Measurements from ENCODE around the gene COPS7B. TPM values are rescaled to one million over a fixed set of nuclear protein-coding genes. Genes with fewer than 3 reads are reported as not detected.
A peak's percentile ranks its signal among the peaks of the same experiment; 100 is the strongest.
"Not testable (repeated sequence)": the region's sequence is repeated elsewhere in the genome, so short reads cannot be mapped to it uniquely, and the experiment has no call there.

Gene COPS7B
- 10 to 100 TPM; 47.1 to 50.6 TPM for total RNA-seq

GRCh38 chr2:231786177-231786916 is at the start of gene COPS7B:
TSS of gene COPS7B (plus strand) at chr2:231786445. CDS start at chr2:231788571, 2,126 bp downstream.
- intact Hi-C loops (cut with micrococcal nuclease), result loop anchor here (10.0 kb wide), 2 partner anchors 528 to 768 kb away; partner anchors contain the start of genes EIF4E2 and TIGD1
- CTCF ChIA-PET, result interaction anchor here (1.0 to 3.2 kb wide), 9 partner anchors 11 to 529 kb away, joined by 3 to 18 read pairs (median 9); partner anchors contain the start of gene PTMA
- Mint-ChIP-seq H3K4me1 (ENCODE audit: low read depth) (peaks cover 67% of the 10 kb centered on the region), H3K36me3 (peaks cover 10% of the 10 kb centered on the region), H3K27me3 (no peaks in the 10 kb centered on the region), H3K27ac (peak within 1 kb of the TSS; percentile 88), H3K4me3 (peak within 1 kb of the TSS; percentile 79), H3K9me3 (no peaks in the 10 kb centered on the region)
- DNase-seq, result peak; percentile 91
- POLR2A ChIA-PET, result interaction anchor here (0.6 to 1.0 kb wide), 4 partner anchors 68 to 322 kb away, joined by 3 read pairs; partner anchors contain the start of gene NCL

GRCh38 chr2:231737761-231738160 is 48.5 kb upstream of the COPS7B start:
- ChIA-PET POLR2A (no interaction called here), CTCF (no interaction called here)
- H3K27ac Mint-ChIP-seq, result no peak overlapping the region
- DNase-seq, result no peak
- intact Hi-C loops (cut with micrococcal nuclease), result no loop called here
- H3K4me1 Mint-ChIP-seq (ENCODE audit: low read depth), result no peaks in the 10 kb centered on the region
- peaks cover 17% of the 10 kb centered on the region for H3K36me3 Mint-ChIP-seq
- H3K9me3 Mint-ChIP-seq, result no peaks in the 10 kb centered on the region
- no peak overlapping the region for H3K4me3 Mint-ChIP-seq
- no peaks in the 10 kb centered on the region for H3K27me3 Mint-ChIP-seq

- CTCF ChIA-PET, result no interaction called here
- H3K4me3 Mint-ChIP-seq, result no peak overlapping the region
- H3K27ac Mint-ChIP-seq, result no peak overlapping the region
- H3K4me1 Mint-ChIP-seq (ENCODE audit: low read depth), result no peaks in the 10 kb centered on the region
- no peaks in the 10 kb centered on the region for H3K9me3 Mint-ChIP-seq
- H3K27me3 Mint-ChIP-seq, result no peaks in the 10 kb centered on the region
- DNase-seq, result no peak
- peaks cover 3% of the 10 kb centered on the region for H3K36me3 Mint-ChIP-seq
- POLR2A ChIA-PET, result no interaction called here
- intact Hi-C loops (cut with micrococcal nuclease), result no loop called here
These were observed 42.7 kb upstream of the COPS7B start for GRCh38 chr2:231743376-231744116.

DNA sequence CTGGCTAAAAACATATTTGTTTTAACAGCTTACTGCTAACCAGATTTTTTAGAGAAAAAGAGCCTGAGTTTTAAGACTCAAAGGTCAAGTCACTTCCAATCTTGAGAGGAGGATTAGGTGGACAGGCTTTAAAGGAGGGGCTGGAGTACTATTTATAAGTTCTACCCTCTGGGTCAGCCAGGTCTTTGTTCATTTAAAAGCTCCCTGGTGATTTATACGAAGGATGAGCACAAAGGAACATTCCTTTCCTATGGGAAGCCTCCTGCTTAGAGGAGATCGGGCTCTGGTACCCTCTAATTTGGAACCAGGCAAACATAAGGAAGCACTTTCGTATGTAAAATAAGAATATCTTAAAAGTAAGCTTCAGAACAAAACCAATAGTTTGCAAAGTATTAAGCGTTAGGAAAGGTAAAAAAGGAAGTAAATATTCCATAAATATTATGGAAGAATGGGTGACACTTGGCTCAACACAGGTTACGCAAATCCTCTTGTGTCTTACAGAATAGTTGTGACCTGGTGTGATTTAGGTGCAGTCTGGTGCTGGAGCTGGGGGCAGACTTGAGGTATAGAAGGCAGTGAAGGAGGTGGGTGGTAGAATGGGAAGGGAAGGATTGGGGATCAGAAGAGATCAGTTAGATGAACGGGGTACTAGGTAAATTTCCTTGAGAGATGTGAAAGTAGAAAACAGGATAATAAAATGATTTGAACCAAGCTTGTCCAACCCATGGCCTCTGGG is 40.8 kb upstream of the COPS7B start:
- H3K27me3 Mint-ChIP-seq, result no peaks in the 10 kb centered on the region
- no peak overlapping the region for H3K4me3 Mint-ChIP-seq
- H3K4me1 Mint-ChIP-seq (ENCODE audit: low read depth), result no peaks in the 10 kb centered on the region
- no peak for DNase-seq
- intact Hi-C loops (cut with micrococcal nuclease), result no loop called here
- POLR2A ChIA-PET, result no interaction called here
- CTCF ChIA-PET, result interaction anchor here (1.1 to 1.3 kb wide), 2 partner anchors 51 to 68 kb away, joined by 3 to 4 read pairs; no protein-coding TSS in a partner anchor
- H3K9me3 Mint-ChIP-seq, result no peaks in the 10 kb centered on the region
- no peaks in the 10 kb centered on the region for H3K36me3 Mint-ChIP-seq
- H3K27ac Mint-ChIP-seq, result no peak overlapping the region

DNA sequence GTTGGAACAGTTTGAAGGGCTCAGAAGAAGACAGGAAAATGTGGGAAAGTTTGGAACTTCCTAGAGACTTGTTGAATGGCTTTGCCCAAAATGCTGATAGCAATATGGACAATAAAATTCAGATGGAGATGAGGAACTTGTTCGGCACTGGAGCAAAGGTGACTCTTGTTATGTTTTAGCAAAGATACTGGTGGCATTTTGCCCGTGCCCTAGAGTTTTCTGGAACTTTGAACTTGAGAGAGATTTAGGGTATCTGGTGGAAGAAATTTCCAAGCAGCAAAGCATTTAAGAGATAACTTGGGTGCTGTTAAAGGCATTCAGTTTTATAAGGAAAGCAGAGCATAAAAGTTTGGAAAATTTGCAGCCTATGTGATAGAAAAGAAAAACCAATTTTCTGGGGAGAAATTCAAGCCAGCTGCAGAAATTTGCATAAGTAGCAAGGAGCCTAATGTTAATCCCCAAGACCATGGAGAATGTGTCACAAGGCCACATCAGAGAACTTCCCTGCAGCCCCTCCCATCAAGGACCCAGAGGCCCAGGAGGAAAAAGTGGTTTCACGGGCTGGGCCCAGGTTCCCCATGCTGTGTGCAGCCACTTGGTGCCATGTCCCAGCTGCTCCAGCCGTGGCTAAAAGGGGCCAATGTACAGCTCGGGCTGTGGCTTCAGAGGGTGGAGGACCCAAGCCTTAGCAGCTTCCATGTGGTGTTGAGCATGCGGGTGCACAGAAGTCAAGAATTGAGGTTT is 37.9 kb upstream of the COPS7B start:
- intact Hi-C loops (cut with micrococcal nuclease); DNase-seq; H3K4me1 Mint-ChIP-seq (ENCODE audit: low read depth); H3K9me3 Mint-ChIP-seq; H3K27ac Mint-ChIP-seq; H3K36me3 Mint-ChIP-seq; H3K4me3 Mint-ChIP-seq; H3K27me3 Mint-ChIP-seq: not testable (repeated sequence)
- ChIA-PET POLR2A (interaction anchor here (0.7 kb wide), 1 partner anchor 33 kb away, joined by 3 read pairs; the partner anchor contains the start of gene PDE6D), CTCF (interaction anchor here (0.6 kb wide), 1 partner anchor 15 kb away, joined by 3 read pairs; no protein-coding TSS in a partner anchor)

DNA sequence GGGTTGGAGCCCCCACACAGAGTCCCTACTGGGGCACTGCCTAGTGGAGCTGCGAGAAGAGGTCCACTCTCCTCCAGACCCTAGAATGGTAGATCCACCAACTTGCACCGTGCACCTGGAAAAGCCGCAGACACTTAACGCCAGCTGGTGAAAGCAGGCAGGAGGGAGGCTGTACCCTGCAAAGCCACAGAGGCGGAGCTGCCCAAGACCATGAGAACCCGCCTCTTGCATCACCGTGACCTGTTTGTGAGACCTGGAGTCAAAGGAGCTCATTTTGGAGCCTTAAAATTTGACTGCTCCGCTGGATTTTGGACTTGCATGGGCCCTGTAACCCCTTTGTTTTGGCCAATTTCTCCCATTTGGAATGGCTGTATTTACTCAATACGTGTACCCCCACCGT is 37.2 kb upstream of the COPS7B start:
- H3K27ac Mint-ChIP-seq; H3K36me3 Mint-ChIP-seq; H3K27me3 Mint-ChIP-seq; intact Hi-C loops (cut with micrococcal nuclease); H3K9me3 Mint-ChIP-seq; H3K4me1 Mint-ChIP-seq (ENCODE audit: low read depth); DNase-seq; H3K4me3 Mint-ChIP-seq: not testable (repeated sequence)
- ChIA-PET POLR2A (interaction anchor here (0.7 kb wide), 1 partner anchor 32 kb away, joined by 3 read pairs; the partner anchor contains the start of gene PDE6D), CTCF (interaction anchor here (0.6 kb wide), 1 partner anchor 16 kb away, joined by 3 read pairs; no protein-coding TSS in a partner anchor)

GRCh38 chr2:231751042-231751815 is 35.0 kb upstream of the COPS7B start:
- intact Hi-C loops (cut with micrococcal nuclease), result no loop called here
- DNase-seq, result no peak
- no peaks in the 10 kb centered on the region for H3K36me3 Mint-ChIP-seq
- no peaks in the 10 kb centered on the region for H3K9me3 Mint-ChIP-seq
- H3K27ac Mint-ChIP-seq, result no peak overlapping the region
- POLR2A ChIA-PET, result no interaction called here
- no peaks in the 10 kb centered on the region for H3K27me3 Mint-ChIP-seq
- CTCF ChIA-PET, result no interaction called here
- H3K4me1 Mint-ChIP-seq (ENCODE audit: low read depth), result peaks cover 2% of the 10 kb centered on the region
- H3K4me3 Mint-ChIP-seq, result no peak overlapping the region

GRCh38 chr2:231752061-231752460 is 34.2 kb upstream of the COPS7B start:
- Mint-ChIP-seq H3K36me3 (no peaks in the 10 kb centered on the region), H3K4me1 (ENCODE audit: low read depth) (peaks cover 2% of the 10 kb centered on the region), H3K27ac (no peak overlapping the region), H3K4me3 (no peak overlapping the region), H3K9me3 (no peaks in the 10 kb centered on the region), H3K27me3 (no peaks in the 10 kb centered on the region)
- CTCF ChIA-PET, result no interaction called here
- POLR2A ChIA-PET, result interaction anchor here (0.7 kb wide), 1 partner anchor 10 kb away, joined by 3 read pairs; no protein-coding TSS in a partner anchor
- intact Hi-C loops (cut with micrococcal nuclease), result no loop called here
- no peak for DNase-seq

DNA sequence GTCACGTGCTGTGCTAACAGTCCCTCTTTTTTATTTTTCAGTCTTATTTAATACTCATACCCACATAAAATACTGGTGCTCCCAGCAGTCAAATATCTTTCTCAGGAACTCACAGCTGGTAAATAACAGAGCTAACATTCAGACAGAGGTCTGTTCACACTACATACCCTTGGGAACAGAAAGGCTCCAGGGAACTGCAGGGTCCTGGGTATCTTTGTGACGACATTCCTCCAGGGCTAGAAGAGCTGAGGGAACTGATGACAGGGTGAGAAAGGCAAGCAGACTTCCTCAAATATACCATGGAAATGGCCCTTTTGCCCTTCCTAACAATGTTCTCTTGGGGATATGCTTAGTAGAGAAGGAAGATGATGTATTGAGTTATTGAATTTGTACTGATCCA is 24.5 kb upstream of the COPS7B start:
- Mint-ChIP-seq H3K4me3 (no peak overlapping the region), H3K36me3 (no peaks in the 10 kb centered on the region), H3K27ac (no peak overlapping the region), H3K27me3 (no peaks in the 10 kb centered on the region), H3K9me3 (no peaks in the 10 kb centered on the region), H3K4me1 (ENCODE audit: low read depth) (peaks cover 11% of the 10 kb centered on the region)
- CTCF ChIA-PET, result interaction anchor here (0.8 to 1.1 kb wide), 2 partner anchors 14 to 160 kb away, joined by 3 to 4 read pairs; no protein-coding TSS in a partner anchor
- intact Hi-C loops (cut with micrococcal nuclease), result no loop called here
- POLR2A ChIA-PET, result interaction anchor here (1.0 kb wide), 1 partner anchor 9 kb away, joined by 3 read pairs; no protein-coding TSS in a partner anchor
- no peak for DNase-seq

DNA sequence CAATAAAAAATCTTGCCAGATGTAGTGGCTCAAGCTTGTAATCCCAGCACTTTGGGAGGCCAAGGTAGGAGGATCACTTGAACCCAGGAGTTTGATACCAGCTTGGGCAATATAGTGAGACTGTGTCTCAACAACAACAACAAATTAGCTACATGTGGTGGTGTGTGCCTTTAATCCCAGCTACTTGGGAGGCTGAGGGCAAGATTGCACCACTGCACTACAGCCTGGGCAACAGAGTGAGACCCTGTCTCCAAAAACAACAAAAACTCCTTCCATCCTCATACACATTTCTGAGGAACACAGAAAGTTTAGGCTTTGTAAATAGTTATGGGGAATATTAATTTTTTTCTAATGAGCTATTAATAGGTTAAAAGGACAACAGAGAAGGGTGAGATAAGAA is 22.1 kb upstream of the COPS7B start:
- no peaks in the 10 kb centered on the region for H3K27me3 Mint-ChIP-seq
- H3K36me3 Mint-ChIP-seq, result no peaks in the 10 kb centered on the region
- no peak for DNase-seq
- intact Hi-C loops (cut with micrococcal nuclease), result no loop called here
- POLR2A ChIA-PET, result no interaction called here
- H3K4me3 Mint-ChIP-seq, result no peak overlapping the region
- peaks cover 11% of the 10 kb centered on the region for H3K4me1 Mint-ChIP-seq (ENCODE audit: low read depth)
- CTCF ChIA-PET, result interaction anchor here (0.7 to 0.9 kb wide), 2 partner anchors 50 to 281 kb away, joined by 3 read pairs; no protein-coding TSS in a partner anchor
- H3K27ac Mint-ChIP-seq, result no peak overlapping the region
- no peaks in the 10 kb centered on the region for H3K9me3 Mint-ChIP-seq

DNA sequence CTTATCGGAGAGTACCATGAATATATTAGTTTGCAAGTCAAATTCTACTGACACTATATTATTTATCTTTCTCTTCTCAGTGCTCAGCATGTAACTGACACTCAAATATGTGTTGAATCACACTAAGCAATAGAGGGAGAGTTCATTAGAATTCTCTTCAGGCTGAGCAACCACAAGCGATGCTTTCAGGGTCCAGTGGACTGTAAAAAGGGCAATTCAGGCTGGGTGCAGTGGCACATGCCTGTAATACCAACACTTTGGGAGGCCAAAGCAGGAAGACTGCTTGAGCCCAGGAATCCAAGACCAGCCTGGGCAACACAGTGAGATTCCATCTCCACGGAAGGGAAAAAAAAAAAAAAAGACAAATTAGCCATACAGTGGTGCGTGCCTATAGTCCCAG is 21.5 kb upstream of the COPS7B start:
- Mint-ChIP-seq H3K4me3 (no peak overlapping the region), H3K9me3 (no peaks in the 10 kb centered on the region), H3K27me3 (no peaks in the 10 kb centered on the region), H3K4me1 (ENCODE audit: low read depth) (peaks cover 16% of the 10 kb centered on the region), H3K27ac (no peak overlapping the region), H3K36me3 (no peaks in the 10 kb centered on the region)
- no peak for DNase-seq
- intact Hi-C loops (cut with micrococcal nuclease), result no loop called here
- ChIA-PET CTCF (interaction anchor here (0.9 kb wide), 1 partner anchor 282 kb away, joined by 3 read pairs; no protein-coding TSS in a partner anchor), POLR2A (no interaction called here)
